ENCODE measurements around the gene C12orf56. TPM values are rescaled to one million over a fixed set of nuclear protein-coding genes. Genes with fewer than 3 reads are reported as not detected.
"Not testable (repeated sequence)": the region's sequence is repeated elsewhere in the genome, so short reads cannot be mapped to it uniquely, and the experiment has no call there.

The C12orf56 gene
- polyA plus RNA-seq, 1 donor from 2014 or later: not detected

DNA sequence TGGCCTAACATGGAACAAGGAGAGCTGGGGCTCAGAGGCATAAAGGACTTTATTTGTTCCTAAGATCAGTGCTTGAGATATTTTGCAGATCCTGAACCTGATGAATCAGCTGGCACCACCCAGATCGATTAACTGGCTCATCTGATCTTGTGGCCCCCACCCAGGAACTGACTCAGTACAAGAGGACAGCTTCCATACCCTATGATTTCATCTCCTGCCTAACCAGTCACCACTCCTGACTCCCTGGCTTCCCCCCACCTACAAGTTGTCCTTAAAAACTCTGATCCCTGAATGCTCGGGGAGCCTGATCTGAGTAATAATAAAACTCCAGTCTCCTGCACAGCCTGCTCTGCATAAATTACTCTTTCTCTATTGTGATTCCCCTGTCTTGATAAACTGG, 5.1 kb downstream of the C12orf56 start:
- no peaks in the 10 kb centered on the region for H3K9me3 ChIP-seq (ENCODE audit: low read length)
- H3K4me2 ChIP-seq (ENCODE audit: low read length): no peak overlapping the region
- no peak overlapping the region for H2AFZ ChIP-seq (ENCODE audit: low read depth, low read length)
- H4K20me1 ChIP-seq (ENCODE audit: insufficient read depth): no peaks in the 10 kb centered on the region
- no peaks in the 10 kb centered on the region for H3K36me3 ChIP-seq (ENCODE audit: insufficient read depth, low read length)
- no peak overlapping the region for H3K4me3 ChIP-seq (ENCODE audit: low read length)
- H3K9ac ChIP-seq (ENCODE audit: low read length): no peak overlapping the region
- H3K9me2 ChIP-seq (ENCODE audit: insufficient read depth, low read length): no peaks in the 10 kb centered on the region
- no peaks in the 10 kb centered on the region for H3F3A ChIP-seq (ENCODE audit: insufficient read depth, low read length, poor library complexity, severe bottlenecking)
- TF ChIP-seq EP300 (conservative IDR thresholded peaks at IDR 0.05; ENCODE audit: poor library complexity, severe bottlenecking) (no peak), POLR2AphosphoS5 (IDR thresholded peaks at IDR 0.05) (no peak)
- no peak overlapping the region for H3K27ac ChIP-seq (ENCODE audit: low read length)
- no peaks in the 10 kb centered on the region for H3K79me2 ChIP-seq (replicated peaks; ENCODE audit: insufficient read depth, low read length)
- H3K27me3 ChIP-seq (ENCODE audit: insufficient read depth, low read depth, low read length): no peaks in the 10 kb centered on the region

- TF ChIP-seq SMC3 (conservative IDR thresholded peaks at IDR 0.05; ENCODE audit: poor library complexity) (no peak), EZH2 (IDR thresholded peaks at IDR 0.05; ENCODE audit: borderline replicate concordance, insufficient read depth, low read length, poor library complexity, severe bottlenecking) (no peak)
- no peaks in the 10 kb centered on the region for H3K9me2 ChIP-seq (ENCODE audit: insufficient read depth, low read length)
- no peak overlapping the region for H3K27ac ChIP-seq (ENCODE audit: low read length)
- H3K27me3 ChIP-seq (ENCODE audit: insufficient read depth, low read depth, low read length): no peaks in the 10 kb centered on the region
- no peaks in the 10 kb centered on the region for H3K36me3 ChIP-seq (ENCODE audit: insufficient read depth, low read length)
- H3F3A ChIP-seq (ENCODE audit: insufficient read depth, low read length, poor library complexity, severe bottlenecking): no peaks in the 10 kb centered on the region
- no peak overlapping the region for H3K4me3 ChIP-seq (ENCODE audit: low read length)
- H3K4me2 ChIP-seq (ENCODE audit: low read length): no peak overlapping the region
- H4K20me1 ChIP-seq (ENCODE audit: insufficient read depth): no peaks in the 10 kb centered on the region
- no peaks in the 10 kb centered on the region for H3K79me2 ChIP-seq (replicated peaks; ENCODE audit: insufficient read depth, low read length)
- no peak overlapping the region for H2AFZ ChIP-seq (ENCODE audit: low read depth, low read length)
- H3K9ac ChIP-seq (ENCODE audit: low read length): no peak overlapping the region
- H3K9me3 ChIP-seq (ENCODE audit: low read length): no peaks in the 10 kb centered on the region
Observed at GRCh38 chr12:64385019-64385418, 5.5 kb downstream of the C12orf56 start.

GRCh38 chr12:64383675-64384074, 6.9 kb downstream of the C12orf56 start:
- no peak overlapping the region for H3K4me3 ChIP-seq (ENCODE audit: low read length)
- H3K4me2 ChIP-seq (ENCODE audit: low read length): no peak overlapping the region
- no peaks in the 10 kb centered on the region for H3K9me2 ChIP-seq (ENCODE audit: insufficient read depth, low read length)
- TF ChIP-seq MXI1 (conservative IDR thresholded peaks at IDR 0.05; ENCODE audit: poor library complexity, severe bottlenecking) (no peak), TAF1 (IDR thresholded peaks at IDR 0.05; ENCODE audit: low read depth) (no peak), RAD21 (conservative IDR thresholded peaks at IDR 0.05) (no peak)
- no peak overlapping the region for H3K9ac ChIP-seq (ENCODE audit: low read length)
- H3K27ac ChIP-seq (ENCODE audit: low read length): no peak overlapping the region
- no peak overlapping the region for H2AFZ ChIP-seq (ENCODE audit: low read depth, low read length)
- no peaks in the 10 kb centered on the region for H3F3A ChIP-seq (ENCODE audit: insufficient read depth, low read length, poor library complexity, severe bottlenecking)
- no peaks in the 10 kb centered on the region for H4K20me1 ChIP-seq (ENCODE audit: insufficient read depth)
- no peaks in the 10 kb centered on the region for H3K27me3 ChIP-seq (ENCODE audit: insufficient read depth, low read depth, low read length)
- no peaks in the 10 kb centered on the region for H3K79me2 ChIP-seq (replicated peaks; ENCODE audit: insufficient read depth, low read length)
- H3K36me3 ChIP-seq (ENCODE audit: insufficient read depth, low read length): no peaks in the 10 kb centered on the region
- no peaks in the 10 kb centered on the region for H3K9me3 ChIP-seq (ENCODE audit: low read length)

- Histone ChIP-seq H3K9me3 (ENCODE audit: low read length) (no peaks in the 10 kb centered on the region), H3K9ac (ENCODE audit: low read length) (no peak overlapping the region), H2AFZ (ENCODE audit: low read depth, low read length) (no peak overlapping the region), H3K9me2 (ENCODE audit: insufficient read depth, low read length) (no peaks in the 10 kb centered on the region), H4K20me1 (ENCODE audit: insufficient read depth) (no peaks in the 10 kb centered on the region), H3F3A (ENCODE audit: insufficient read depth, low read length, poor library complexity, severe bottlenecking) (no peaks in the 10 kb centered on the region), H3K4me3 (ENCODE audit: low read length) (no peak overlapping the region), H3K27me3 (ENCODE audit: insufficient read depth, low read depth, low read length) (no peaks in the 10 kb centered on the region), H3K4me2 (ENCODE audit: low read length) (no peak overlapping the region), H3K79me2 (replicated peaks; ENCODE audit: insufficient read depth, low read length) (no peaks in the 10 kb centered on the region), H3K27ac (ENCODE audit: low read length) (no peak overlapping the region), H3K36me3 (ENCODE audit: insufficient read depth, low read length) (no peaks in the 10 kb centered on the region)
- TF ChIP-seq EP300 (conservative IDR thresholded peaks at IDR 0.05; ENCODE audit: poor library complexity, severe bottlenecking) (no peak), TAF1 (IDR thresholded peaks at IDR 0.05; ENCODE audit: low read depth) (no peak), POLR2AphosphoS5 (IDR thresholded peaks at IDR 0.05) (no peak), MXI1 (conservative IDR thresholded peaks at IDR 0.05; ENCODE audit: poor library complexity, severe bottlenecking) (no peak), SMC3 (conservative IDR thresholded peaks at IDR 0.05; ENCODE audit: poor library complexity) (no peak), RAD21 (conservative IDR thresholded peaks at IDR 0.05) (no peak), EZH2 (IDR thresholded peaks at IDR 0.05; ENCODE audit: borderline replicate concordance, insufficient read depth, low read length, poor library complexity, severe bottlenecking) (no peak)
- TF ChIP-seq, protein P1, sequence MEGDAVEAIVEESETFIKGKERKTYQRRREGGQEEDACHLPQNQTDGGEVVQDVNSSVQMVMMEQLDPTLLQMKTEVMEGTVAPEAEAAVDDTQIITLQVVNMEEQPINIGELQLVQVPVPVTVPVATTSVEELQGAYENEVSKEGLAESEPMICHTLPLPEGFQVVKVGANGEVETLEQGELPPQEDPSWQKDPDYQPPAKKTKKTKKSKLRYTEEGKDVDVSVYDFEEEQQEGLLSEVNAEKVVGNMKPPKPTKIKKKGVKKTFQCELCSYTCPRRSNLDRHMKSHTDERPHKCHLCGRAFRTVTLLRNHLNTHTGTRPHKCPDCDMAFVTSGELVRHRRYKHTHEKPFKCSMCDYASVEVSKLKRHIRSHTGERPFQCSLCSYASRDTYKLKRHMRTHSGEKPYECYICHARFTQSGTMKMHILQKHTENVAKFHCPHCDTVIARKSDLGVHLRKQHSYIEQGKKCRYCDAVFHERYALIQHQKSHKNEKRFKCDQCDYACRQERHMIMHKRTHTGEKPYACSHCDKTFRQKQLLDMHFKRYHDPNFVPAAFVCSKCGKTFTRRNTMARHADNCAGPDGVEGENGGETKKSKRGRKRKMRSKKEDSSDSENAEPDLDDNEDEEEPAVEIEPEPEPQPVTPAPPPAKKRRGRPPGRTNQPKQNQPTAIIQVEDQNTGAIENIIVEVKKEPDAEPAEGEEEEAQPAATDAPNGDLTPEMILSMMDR (IDR thresholded peaks at IDR 0.05; ENCODE audit: poor library complexity, severe bottlenecking): no peak
- TF ChIP-seq, protein P2, sequence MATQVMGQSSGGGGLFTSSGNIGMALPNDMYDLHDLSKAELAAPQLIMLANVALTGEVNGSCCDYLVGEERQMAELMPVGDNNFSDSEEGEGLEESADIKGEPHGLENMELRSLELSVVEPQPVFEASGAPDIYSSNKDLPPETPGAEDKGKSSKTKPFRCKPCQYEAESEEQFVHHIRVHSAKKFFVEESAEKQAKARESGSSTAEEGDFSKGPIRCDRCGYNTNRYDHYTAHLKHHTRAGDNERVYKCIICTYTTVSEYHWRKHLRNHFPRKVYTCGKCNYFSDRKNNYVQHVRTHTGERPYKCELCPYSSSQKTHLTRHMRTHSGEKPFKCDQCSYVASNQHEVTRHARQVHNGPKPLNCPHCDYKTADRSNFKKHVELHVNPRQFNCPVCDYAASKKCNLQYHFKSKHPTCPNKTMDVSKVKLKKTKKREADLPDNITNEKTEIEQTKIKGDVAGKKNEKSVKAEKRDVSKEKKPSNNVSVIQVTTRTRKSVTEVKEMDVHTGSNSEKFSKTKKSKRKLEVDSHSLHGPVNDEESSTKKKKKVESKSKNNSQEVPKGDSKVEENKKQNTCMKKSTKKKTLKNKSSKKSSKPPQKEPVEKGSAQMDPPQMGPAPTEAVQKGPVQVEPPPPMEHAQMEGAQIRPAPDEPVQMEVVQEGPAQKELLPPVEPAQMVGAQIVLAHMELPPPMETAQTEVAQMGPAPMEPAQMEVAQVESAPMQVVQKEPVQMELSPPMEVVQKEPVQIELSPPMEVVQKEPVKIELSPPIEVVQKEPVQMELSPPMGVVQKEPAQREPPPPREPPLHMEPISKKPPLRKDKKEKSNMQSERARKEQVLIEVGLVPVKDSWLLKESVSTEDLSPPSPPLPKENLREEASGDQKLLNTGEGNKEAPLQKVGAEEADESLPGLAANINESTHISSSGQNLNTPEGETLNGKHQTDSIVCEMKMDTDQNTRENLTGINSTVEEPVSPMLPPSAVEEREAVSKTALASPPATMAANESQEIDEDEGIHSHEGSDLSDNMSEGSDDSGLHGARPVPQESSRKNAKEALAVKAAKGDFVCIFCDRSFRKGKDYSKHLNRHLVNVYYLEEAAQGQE (IDR thresholded peaks at IDR 0.05; ENCODE audit: borderline replicate concordance): no peak
Observed at GRCh38 chr12:64362721-64363305, 27.7 kb downstream of the C12orf56 start.

- H3K9me2 ChIP-seq (ENCODE audit: insufficient read depth, low read length); H3K4me3 ChIP-seq (ENCODE audit: low read length); H3K4me2 ChIP-seq (ENCODE audit: low read length); H3F3A ChIP-seq (ENCODE audit: insufficient read depth, low read length, poor library complexity, severe bottlenecking); H3K36me3 ChIP-seq (ENCODE audit: insufficient read depth, low read length); H3K9ac ChIP-seq (ENCODE audit: low read length); H3K79me2 ChIP-seq (replicated peaks; ENCODE audit: insufficient read depth, low read length); H3K27me3 ChIP-seq (ENCODE audit: insufficient read depth, low read depth, low read length); H2AFZ ChIP-seq (ENCODE audit: low read depth, low read length); H4K20me1 ChIP-seq (ENCODE audit: insufficient read depth); H3K27ac ChIP-seq (ENCODE audit: low read length); H3K9me3 ChIP-seq (ENCODE audit: low read length): not testable (repeated sequence)
Observed at GRCh38 chr12:64361173-64361572, 29.4 kb downstream of the C12orf56 start.

Measured in neural cell (in vitro differentiated cells).